Left forelimb (tissue), 1 donor: ENCODE data around the gene STARD4.
A peak's percentile ranks its signal among the peaks of the same experiment; 100 is the strongest.

Source experiments
- DNase-seq: peaks from one replicate; pipeline ENCODE4 v3.0.0-alpha.2; 2018; ENCODE audit warnings: low spot score

Gene STARD4, protein sequence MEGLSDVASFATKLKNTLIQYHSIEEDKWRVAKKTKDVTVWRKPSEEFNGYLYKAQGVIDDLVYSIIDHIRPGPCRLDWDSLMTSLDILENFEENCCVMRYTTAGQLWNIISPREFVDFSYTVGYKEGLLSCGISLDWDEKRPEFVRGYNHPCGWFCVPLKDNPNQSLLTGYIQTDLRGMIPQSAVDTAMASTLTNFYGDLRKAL

GRCh38 chr5:111512375-111513130, at the start of gene STARD4:
STARD4 (minus strand) TSS chr5:111512535; CDS start chr5:111507433, 5,102 bp downstream.
- DNase-seq: peak; percentile 97

GRCh38 chr5:111559680-111560079, 47.3 kb upstream of the STARD4 start:
- DNase-seq: no peak

GRCh38 chr5:111557686-111558085, 45.4 kb upstream of the STARD4 start:
- no peak for DNase-seq

- no peak for DNase-seq
Measured at GRCh38 chr5:111557111-111557510, 44.8 kb upstream of the STARD4 start.

- DNase-seq: no peak
Measured at GRCh38 chr5:111556501-111556900, 44.2 kb upstream of the STARD4 start.

DNA sequence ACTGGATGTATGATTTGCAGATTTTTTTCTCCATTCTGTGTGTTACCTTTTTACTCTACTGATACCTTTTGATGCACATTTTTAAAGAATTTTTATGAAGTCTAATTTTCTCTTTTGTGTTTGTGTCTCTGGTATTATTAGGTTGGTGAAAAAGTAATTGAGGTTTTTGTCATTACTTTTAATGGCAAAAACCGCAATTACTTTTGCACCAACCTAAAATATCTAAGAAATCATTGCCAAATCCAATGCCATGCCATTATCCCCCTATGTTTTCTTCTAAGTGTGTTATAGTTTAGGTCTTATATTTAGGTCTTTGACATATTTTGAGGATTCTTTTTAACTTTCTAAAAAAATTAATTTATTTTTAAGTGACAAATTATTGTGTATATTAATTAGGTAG, 43.4 kb upstream of the STARD4 start:
- DNase-seq: no peak

DNA sequence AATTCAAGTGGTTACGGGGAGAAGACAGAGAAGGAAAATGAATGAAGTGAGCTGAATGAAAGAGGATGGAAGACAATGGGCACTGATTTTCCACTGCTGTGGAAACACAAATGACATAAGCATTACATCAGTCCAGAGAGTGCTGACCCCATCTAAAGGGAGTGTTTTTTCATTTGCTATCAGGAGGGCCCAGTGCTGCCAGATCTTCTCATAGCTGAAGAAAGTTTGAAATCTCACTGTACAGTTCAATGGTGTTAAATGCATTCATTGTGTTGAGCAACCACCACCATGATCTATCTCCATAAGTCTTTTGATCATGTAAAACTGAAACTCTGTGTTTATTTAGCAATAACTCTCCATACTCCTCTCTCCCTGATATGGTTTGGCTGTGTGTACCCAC, 41.5 kb upstream of the STARD4 start:
- DNase-seq: no peak

DNA sequence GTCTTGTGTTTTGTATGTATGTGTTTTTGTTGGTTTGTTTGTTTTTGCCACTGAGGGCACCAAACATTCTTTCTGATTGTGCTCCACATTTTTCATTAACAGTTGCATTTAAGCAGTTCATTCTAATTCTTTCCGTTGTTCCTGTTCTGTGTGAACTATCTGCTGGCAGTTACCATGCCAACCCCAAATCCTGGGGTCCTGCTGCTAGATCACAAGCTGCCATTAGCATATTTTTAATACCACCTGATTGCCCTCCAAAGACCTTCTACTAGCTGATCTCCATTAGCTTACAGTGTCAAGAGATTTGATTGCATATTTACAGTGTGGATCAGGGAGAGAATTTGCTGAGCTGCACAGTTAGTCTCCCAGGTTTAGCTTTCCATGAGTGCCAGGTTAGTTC, 40.6 kb upstream of the STARD4 start:
- no peak for DNase-seq

DNA sequence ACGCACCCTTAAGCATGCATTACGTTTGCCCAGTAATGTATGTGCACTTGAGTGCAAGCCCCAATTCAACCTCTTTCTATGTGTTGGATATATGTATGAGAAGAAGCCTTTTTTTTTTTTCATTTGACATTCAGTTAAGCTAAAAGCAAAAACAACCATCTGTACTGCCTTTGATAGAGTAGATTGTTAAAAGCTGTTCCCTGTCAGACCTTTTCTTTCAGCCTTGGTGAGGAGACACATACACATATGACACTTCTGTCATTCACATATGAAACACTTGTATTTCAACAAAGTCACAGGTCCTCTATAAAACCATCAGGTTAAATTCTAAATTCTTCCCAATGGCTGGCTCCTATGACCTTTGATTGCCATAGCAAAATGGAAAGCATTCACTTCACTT, 40.2 kb upstream of the STARD4 start:
- no peak for DNase-seq

- DNase-seq: no peak
Measured at GRCh38 chr5:111551569-111552275, 39.4 kb upstream of the STARD4 start.

DNA sequence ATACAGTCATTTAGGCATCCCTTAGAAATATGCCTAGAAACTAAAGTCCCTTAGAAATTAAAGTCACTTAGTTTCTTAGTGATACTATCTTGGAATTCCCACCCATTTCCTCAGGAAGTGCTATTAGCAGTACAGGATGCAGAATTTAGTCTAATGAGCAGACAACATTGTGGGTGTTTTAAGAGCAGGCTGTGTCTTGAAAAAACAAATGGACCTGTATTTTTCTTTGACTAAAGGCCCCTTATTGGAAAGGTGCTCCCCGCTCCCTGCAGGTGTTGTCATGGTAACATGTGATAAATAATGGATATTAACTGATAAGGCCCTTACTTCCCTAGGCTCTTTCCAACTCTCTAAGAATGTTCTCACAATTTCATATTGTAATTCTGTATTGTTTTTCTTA, 38.8 kb upstream of the STARD4 start:
- DNase-seq: no peak

DNA sequence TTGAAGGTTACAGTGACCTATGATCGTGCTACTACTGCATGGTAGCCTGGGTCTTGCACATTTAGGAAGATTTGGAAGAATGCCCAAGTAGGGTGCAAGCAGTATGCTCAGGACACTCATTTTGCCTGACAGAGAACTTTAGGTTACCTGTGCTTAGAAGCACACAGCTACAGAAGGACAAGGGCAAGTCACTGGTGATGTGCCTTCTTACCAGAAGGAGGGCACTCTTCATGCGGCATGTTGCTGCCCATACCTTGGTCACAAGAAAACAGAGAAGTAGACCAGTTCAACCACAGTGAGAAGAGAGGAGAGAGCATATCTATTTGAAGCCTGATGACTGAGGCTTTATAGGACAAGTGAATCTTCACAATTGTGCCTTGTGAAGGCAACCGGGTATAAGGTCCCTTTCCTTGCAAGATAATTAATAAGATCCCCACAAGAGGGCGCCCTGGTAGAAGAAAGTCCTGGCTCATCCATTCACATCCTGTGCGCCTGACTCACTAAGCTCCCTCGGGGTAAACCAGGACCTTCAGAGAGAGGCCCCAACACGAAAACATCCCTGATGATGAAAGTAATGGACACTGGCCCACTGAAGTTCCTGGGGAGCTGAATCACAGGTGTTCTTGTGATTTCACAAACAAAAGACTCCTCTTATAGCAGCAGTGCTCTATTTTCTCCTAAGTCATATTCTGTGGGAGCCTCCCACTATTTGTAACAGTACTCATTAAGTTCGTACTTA, 38.1 kb upstream of the STARD4 start:
- DNase-seq: peak; percentile 81

GRCh38 chr5:111548992-111549649, 36.8 kb upstream of the STARD4 start:
- DNase-seq: no peak

DNA sequence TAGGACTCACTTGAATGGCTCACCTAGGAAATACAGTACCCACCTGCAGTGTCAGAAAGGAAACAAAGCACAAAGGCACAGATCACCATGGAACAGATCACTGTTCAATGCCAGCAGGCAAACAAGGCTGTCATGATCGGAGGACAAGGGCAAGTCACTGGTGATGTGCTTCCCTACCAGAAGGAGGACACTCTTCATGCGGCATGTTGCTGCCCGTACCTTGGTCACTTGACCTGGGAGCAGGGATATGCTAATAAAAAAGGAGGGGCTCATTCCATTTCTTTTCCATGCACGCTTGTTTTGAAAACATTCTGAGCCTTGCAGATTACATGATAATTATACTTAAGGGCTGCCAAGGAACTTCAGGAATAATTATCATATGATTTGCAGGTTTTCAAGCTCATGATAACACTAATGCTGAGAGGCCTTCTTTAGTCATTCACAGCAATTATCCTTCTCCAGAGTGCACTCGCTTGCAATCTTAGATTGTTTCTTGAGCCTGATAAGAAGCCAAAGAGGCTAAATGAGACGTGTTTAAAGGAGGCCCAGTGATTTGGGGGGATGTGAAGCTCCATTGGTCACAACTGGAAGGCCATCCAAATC, 36.1 kb upstream of the STARD4 start:
- DNase-seq: no peak

GRCh38 chr5:111545031-111545430, 32.7 kb upstream of the STARD4 start:
- DNase-seq: no peak

GRCh38 chr5:111537141-111538024, 25.0 kb upstream of the STARD4 start:
- DNase-seq: no peak

GRCh38 chr5:111535879-111536549, 23.7 kb upstream of the STARD4 start:
- no peak for DNase-seq

DNA sequence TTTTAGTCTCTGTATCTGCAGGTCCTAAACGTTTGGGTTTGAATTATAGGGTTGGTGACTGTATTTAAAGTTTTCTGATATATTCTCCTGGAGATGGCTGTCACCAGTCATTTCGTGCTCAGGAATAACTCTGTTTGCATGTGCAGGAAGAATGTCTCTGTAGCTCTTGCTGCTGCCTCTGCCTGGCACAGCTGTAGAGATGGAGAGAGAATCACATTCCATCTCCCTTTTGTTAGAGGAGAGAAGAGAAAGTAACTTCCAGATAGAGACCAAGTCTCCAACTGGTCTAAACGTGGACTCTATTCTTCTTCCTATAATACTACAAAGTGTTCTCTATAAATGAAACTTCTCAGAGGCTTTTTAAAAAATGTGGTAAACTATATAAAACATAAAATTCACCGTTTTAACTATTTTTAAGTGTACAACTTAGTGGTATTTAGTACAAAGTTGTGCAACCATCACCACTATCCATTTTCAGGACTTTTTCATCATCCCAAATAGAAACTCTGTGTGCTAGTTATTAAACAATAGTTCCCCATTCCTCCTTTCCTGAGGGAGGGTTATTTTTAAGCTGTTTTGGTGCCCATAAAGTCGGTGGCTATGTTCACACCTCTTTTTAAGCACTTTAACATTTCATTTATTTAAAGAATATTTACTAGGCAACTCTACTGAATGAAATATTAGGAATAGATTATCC, 20.7 kb upstream of the STARD4 start:
- DNase-seq: no peak

GRCh38 chr5:111530298-111530740, 18.0 kb upstream of the STARD4 start:
- DNase-seq: no peak
